HG02973 (cell line): Measurements from ENCODE around the gene RP9.

Experiments used
- ATAC-seq: cut with Tn5 transposase; IDR thresholded peaks from one replicate; pipeline ENCODE4 v1.9.1; 2021; ENCODE audit warnings: moderate library complexity; ENCODE audit not compliant: unreplicated experiment

RP9 gene

GRCh38 chr7:33066771-33067170, 42.4 kb downstream of the RP9 start:
- no peak for ATAC-seq

GRCh38 chr7:33065981-33066380, 43.2 kb downstream of the RP9 start:
- no peak for ATAC-seq

DNA sequence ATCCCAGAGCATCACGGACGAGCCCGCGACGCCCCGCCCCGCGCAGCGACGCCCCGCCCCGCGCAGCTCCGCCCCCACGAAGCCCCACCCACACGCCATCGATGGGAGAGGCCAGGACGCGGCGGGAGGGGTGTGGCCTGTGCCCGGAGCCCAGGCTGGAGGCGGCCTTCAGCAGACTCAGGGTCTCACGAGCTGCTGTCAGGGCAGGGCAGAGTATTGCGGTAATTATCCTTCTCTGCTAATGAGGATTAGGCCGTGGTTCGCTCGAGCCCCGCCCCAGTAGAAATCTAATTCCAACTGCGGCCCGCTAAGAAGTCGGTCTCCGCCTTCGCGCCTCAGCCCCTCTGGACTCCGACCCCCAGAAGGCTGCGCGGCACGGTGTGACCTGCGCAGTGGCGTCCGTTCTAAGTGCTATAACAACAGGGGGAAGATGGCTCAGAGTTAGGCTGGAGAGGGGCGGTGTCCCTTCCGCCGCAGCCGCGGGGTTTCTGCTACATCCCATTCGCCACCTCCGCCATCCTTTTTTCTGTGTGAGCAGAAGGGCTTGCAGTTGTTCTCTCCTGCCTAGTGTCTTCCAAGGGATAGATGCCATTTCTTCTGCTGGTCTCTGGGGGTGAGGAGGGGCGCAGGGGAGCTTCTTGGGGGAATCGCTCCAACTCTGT, 46.3 kb downstream of the RP9 start:
- ATAC-seq, result peak; percentile 96

- ATAC-seq, result peak; percentile 37
Observed at GRCh38 chr7:33062023-33062781, 47.0 kb downstream of the RP9 start, which contains the start of gene NT5C3A. NT5C3A (minus strand) TSS chr7:33062776; CDS start chr7:33062705, 71 bp downstream.

DNA sequence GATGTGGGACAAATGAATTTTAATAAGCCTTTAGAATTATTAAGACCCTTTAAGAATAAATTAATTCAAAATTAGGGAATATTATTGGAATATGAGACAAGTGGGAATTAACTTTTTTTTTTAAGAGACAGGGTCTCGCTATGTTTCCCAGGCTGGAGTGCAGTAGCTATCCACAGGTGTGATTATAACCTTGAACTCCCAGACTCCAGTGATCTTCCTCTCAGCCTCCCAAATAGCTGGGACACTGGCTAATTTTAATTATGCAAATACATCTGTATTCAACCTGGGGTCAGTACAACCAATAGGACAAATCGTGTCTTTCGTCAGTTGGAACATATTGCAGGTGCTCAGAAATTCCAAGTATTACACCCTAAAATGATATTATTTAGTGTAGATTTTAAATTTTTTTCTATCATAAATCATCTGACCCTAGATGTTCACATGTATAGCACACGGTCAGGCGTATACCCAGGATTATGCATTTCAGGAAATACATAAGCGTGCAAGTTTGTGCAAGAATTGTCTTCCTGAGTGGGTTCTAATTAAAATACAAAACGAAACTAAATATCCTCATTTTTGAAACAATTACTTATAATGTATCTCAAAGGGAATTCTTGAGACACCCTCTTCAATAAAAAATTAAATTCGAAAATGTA, 47.8 kb downstream of the RP9 start:
- ATAC-seq, result no peak

DNA sequence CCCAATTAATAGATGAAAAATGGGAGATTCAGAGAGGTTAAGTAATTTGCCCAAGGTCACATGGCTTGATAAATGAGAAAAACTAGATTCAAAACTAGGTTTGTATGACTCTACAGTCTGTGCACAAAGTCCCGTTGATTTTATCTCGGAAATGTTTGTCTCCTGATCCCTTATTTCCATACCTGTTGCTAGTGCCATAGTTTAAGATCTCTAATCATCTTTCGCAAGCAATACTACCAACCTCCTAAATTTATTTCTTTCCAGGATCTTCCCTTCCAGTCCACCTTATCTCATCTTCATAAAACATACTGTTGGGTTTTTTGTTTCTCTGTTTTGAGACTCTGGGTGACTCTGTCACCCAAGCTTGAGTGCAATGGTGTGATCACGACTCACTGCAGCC, 49.6 kb downstream of the RP9 start:
- no peak for ATAC-seq

DNA sequence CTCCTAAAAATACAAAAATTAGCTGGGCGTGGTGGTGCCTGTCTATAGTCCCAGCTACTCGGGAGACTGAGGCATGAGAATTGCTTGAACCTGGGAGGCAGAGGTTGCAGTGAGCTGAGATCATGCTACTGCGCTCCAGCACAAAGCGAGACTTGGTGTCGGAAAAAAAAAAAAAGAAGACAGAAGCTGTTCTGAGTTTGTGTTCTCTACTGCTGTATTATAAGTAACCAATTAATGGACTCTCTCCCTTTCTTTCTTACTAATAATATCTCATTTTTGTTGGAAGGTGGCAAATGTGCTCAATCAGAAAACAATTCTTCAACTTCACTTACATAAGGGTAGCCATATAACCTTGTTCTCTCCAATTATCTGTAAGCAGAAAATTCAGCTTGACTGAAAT, 54.0 kb downstream of the RP9 start:
- ATAC-seq, result no peak

DNA sequence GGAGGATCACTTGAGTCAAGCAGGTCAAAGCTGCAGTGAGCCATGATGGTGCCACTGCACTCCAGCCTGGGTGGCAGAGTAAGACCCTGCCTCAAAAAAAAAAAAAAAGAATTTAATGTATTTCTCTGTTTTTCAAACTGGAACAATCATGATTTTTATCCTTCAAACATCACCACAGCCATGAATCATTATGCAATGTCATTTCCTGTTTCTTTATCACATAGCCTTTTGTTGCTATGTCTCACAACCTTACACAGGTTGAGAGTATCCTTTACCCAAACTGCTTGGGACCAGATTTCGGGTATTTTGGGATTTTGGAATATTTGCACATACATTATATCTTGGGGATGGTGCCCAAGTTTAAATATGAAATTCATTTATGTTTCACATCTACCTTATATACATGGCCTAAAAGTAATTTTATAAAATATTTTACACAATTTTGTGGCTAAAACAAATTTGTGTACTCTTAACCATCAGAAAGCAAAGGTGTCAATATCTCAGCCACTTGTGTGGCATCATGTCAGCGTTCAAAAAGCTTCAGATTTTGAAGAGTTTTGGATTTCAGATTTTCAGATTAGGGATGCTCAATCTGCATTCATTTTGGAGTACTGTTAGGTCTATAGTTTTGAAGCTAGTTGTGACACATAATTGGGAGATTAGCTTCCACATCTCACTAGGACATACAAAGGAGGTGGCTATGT, 54.8 kb downstream of the RP9 start:
- no peak for ATAC-seq

GRCh38 chr7:33053721-33054120, 55.5 kb downstream of the RP9 start:
- ATAC-seq, result no peak

GRCh38 chr7:33050535-33051318, 58.5 kb downstream of the RP9 start:
- peak; percentile 50 for ATAC-seq

- ATAC-seq, result no peak
Observed at GRCh38 chr7:33048704-33049103, 60.5 kb downstream of the RP9 start.

GRCh38 chr7:33048257-33048656, 60.9 kb downstream of the RP9 start:
- no peak for ATAC-seq

DNA sequence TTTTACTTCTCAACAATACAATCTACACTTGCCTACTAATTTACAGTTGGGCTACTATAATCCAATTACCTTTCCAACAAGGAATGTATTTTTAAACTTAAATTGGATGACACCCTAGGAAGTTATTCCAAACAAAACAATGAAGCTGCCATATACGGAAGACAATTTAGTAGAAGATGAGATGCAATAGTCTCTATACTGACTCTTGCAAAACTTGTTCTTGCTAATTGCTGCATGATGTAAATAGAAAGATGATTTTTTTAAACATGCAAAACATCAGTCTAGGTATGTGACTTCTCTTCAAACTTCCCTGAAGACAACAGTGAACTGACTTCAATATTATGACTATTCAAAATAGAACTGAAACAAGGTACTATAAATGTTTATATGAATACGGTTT, 64.2 kb downstream of the RP9 start:
- peak; percentile 46 for ATAC-seq
